Glomerular endothelial cell (primary cell): ENCODE data around the gene KRT25. TPM values are rescaled to one million over a fixed set of nuclear protein-coding genes. Genes with fewer than 3 reads are reported as not detected.
"Not testable (repeated sequence)": the region's sequence is repeated elsewhere in the genome, so short reads cannot be mapped to it uniquely, and the experiment has no call there.

ENCODE experiments used
- DNase-seq: peaks from one replicate; pipeline ENCODE4 v3.0.0-alpha.2; 2011; ENCODE audit warnings: low read depth, low spot score; ENCODE audit errors: extremely low read depth
- total RNA-seq: library from RNA; depleted of rRNA; stranded (reverse); fragments of >200 nt; gene quantifications from 2 replicates; pipeline ENCODE4 v1.2.3, GENCODE V29; 2015

KRT25 gene
- total RNA-seq, 1 donor from 2014 or later = not detected

DNA sequence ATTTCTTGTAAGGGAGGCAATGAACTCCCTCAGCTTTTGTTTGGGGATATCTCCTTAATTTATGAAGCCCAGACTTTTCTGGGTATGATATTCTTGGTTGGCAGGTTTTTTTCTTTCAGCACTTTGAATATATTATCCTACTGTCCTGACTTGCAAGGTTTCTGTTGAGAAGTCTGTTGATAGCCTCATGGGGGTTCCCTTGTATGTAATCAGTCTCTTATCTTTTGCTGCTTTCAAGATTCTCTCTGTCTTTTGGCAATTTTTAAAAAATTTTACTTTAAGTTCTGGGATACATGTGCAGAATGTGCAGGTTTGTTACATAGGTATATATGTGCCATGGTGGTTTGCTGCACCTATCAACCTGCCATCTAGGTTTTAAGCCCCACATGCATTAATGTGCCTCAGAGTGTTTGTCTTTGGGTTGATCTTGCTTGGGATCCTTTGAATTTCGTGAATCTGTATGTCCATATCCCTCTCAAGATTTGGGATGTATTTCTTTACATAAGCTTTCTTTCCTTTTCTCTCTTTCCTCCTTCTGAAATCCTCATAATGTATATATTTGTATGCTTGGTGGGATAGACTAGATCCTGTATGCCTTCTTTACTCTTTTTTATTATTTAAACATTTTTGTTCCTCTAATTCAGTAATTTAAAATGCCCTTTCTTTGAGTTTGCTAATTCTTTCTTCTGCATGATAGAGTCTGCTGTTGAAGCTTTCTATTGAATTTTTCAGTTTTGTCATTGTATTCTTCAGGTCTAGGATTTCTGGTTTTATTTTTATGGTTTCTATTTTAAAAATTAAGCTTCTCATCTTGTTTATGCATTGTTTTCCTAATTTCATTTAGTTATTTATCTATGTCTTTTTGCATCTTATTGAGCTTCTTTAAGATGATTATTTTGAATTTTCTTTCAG, 5.2 kb upstream of the KRT25 start:
- no peak for DNase-seq

DNA sequence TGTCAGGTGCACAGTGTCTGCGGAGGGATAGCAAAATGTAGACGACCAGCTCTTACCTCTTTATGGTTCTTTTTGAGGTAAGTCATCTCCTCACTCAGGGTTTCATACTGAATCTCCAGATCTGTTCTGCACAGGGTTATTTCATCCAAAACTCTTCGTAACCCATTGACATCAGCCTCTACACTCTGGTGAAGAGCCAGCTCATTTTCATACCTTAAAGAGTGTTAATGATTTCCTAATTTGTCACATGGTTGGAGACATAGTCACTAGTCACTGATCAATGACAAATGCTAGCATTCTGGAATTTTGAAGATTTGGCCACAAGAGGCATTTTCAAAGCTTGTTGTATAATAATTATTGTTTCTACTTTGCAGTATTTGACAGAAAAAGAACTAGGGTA, 1.3 kb downstream of the KRT25 start:
- no peak for DNase-seq

DNA sequence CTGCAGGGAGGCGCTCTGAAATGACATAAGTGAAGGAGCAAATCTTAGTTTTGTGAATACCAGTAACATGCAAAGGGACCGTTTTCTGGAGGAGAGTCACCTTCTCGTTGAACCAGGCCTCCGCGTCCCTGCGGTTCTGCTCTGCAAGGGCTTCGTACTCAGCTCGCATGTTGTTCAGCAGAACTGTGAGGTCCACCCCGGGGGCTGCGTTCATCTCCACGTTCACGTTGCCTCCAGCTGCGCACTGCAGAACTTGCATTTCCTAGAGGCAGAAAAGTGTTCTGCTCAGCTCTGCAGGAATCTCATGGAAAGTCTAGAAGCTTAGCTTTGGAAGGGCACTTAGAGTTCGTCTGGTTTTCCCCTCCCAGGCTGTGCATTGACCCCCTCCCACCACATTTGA, 4.1 kb downstream of the KRT25 start:
- DNase-seq = no peak

DNA sequence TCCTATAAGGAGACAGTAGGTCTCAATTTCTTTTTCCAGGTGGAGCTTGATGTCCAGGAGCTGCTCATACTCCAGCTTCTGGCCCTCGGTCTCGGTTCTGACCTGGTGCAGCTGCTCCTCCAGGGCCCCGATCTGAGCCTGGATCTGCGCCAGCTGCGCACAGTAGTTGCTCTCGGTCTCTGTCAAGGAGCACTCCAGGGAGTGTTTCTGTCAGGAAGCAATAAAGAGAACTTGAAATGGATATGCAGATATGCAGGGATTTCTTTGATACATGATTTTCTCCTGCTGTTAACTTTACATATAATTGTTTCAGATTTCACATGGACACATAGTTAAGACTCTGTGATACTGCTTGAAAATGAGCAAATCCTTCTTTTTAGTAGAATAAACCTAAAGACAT, 4.7 kb downstream of the KRT25 start:
- DNase-seq = no peak

DNA sequence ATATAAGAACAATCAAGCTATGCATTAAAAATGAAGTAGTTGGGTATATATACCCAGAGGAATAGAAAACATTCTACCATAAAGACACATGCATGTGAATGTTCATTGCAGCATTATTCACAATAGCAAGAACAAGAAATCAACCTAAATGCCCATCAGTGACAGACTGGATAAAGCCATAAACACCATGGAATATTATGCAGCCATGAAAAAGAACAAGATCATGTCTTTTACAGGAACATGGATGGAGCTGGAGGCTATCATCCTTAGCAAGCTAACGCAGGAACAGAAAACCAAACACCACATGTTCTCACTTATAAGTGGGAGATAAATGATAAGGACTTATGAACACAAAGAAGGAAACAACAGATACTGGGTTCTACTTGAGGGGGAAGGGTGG, 6.5 kb downstream of the KRT25 start:
- DNase-seq = not testable (repeated sequence)

DNA sequence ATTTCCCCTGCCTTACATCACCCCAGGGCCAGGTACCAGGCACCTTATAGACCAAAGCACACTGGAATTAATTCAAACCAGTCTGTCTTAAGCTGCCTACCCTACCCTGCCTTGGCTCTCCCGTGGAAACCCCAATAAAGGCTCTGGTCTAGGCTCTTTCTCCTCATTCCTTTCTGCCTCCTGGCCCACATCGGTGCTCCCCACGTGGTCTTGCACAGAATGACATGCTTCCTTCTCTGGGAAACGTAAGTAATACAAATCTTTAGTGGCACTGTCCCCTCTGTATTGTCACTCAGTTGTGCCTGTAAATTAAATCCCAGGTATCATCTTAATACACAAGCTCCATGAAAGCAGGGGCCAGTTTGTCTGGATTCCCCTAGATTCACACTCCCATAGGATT, 16.6 kb downstream of the KRT25 start:
- DNase-seq = no peak

DNA sequence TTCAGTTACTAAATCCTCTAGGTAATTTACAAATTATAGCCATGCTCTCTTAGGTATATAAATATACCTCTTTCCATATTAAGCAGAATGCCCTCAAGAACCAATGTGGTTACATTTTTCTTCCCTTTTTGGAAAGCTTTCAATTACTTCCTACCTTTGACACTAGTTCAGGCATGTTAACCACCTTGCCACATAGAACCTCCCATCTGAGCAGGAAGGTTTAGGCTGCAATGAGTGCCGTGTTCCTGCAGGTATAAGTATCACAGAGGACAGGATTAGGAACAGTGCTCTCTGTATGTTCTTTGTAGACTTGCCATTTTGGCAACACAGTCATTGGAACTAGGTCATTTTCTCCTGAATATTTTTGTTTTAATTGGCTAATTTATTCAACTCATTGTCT, 20.1 kb downstream of the KRT25 start:
- no peak for DNase-seq

DNA sequence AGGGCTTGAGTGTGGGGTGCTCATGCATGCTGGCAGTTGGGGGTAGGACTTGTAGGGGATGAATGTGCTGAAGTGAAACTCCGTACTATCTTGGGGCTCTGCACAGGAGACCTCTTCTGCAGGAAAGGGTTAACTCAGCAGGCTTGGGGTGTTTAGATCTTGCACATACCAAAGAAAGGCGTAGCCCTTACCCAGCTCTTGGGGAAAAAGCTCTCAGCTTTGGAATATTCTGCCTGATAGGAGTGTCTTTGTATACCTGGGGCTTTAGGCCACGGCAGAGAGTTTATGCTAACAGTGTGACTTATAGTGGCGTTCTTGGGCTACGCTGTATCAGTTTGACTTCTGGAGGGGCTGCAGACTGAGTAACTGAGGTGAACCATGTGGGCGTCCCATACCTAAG, 21.1 kb downstream of the KRT25 start:
- no peak for DNase-seq

DNA sequence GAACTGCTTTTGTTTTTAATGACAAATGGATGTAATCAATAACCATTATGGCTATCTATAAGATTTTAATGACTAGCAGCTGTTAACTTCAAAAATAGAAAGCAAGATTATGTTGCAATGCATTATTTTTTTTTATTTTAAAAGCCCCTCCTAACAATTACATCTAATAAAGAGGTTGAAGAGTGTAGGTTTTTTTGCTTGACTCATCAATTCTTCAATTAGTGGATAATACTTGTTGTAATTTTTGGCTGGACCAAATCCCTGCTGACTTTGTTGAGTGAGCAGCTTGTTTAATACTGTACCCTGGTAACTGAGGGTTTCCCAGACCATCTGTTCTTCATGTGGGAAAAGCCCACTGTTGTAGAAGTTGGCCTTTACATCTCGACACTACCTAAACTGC, 24.2 kb downstream of the KRT25 start:
- no peak for DNase-seq

DNA sequence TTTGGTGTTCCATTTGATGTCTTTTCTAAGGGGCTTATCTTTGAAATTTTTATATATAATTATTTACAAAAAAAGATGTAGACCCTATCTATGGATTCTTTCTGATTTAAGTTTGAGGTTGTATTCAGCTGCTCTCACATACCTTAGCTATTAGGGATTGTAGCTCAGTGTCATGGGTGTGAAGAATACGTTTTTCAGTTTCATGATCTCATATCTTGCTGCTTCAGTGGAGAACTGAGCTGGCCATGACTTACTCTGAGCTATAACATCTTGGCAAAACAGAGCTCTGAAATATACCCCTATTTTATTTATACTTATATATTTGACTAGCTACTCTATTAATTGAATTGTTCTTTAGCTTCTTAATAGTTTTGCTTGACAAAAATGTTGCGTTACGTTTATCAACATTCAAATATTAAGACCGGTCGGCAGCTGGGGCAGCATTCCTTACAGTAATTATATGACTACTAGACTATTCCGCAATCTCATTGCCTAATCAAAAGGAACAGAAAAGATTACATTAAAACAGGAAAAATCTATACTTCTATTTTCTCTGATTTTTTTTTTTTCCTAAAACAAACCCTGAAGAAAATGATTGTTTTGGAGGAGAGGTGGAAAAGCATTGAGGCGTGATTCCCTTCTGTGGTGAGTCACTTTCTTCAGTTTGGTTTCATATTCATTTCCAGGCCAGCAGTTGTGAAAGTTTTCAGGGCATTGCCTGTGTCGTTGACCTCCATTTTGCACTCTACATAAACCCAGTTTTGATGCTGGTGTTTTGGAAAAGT, 27.5 kb downstream of the KRT25 start:
- no peak for DNase-seq

DNA sequence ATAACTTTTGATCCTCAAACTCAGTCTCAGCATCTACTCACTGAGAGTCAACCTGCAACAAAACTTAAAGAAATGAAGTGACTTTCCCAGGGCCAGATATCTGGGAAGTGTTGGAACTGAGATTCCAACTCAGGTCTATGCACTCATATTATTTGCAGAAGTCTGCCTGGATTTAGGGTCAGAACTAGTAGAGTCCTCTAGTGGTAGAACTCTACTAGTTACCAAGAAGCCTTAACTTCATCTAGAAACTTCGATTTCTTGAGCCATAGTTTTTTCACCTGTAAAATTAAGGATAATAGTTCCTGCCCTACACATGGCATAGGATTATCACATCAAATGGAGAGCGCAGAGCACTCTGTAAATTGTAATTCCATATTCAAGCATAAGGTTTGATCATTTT, 28.2 kb downstream of the KRT25 start:
- DNase-seq = no peak

DNA sequence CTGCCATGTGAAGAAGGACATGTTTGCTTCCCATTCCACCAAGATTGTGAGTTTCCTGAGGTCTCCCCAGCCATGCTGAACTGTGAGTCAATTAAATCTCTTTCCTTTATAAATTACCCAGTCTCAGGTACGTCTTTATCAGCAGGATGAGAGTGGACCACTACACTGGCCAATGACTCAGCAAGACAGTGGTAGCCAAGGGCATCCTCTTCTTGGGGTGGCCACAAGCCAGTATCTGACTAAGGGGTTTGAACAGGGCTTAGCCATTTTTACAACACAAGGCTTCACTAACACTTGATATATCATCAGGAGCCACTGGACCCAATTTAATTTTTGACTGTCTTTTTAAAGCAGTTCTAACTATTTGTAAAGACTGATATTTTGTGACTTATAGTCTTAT, 30.5 kb downstream of the KRT25 start:
- no peak for DNase-seq

DNA sequence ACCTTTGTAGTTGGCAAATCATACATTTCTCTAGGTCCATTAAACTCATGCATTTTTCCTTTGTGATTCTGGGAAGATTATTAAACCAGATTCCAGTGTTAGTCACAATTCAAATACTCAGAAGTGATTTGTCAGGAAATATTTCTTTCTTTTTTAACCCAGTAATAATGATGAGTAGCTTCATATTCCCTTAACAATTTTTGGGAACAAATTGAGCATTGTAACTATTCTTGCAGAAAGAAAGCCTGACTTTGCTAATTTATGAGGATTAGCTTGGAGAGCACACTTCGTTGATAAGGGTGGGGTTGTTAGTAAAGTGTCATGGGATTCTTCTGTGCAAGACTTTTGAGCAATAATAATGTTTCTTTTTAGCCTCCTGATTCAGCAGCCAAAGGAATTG, 32.9 kb downstream of the KRT25 start:
- no peak for DNase-seq

DNA sequence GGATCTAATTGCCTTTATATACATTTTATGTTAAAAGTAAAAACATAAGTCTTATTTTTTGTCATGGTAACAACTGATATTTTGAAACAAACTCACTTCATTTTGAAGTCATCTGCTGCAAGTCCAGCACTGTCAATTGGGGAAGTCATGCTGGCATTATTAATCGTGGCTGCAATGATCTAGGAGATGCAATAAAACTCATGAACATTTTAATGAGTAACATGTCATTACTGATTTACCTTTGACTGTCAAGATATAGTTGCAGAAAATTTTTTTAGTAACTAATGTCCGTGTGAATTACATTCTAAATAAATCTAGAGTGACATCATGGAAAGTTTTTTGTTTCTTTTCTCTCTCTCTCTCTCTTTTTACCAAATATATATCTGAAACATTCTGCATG, 34.2 kb downstream of the KRT25 start:
- no peak for DNase-seq

DNA sequence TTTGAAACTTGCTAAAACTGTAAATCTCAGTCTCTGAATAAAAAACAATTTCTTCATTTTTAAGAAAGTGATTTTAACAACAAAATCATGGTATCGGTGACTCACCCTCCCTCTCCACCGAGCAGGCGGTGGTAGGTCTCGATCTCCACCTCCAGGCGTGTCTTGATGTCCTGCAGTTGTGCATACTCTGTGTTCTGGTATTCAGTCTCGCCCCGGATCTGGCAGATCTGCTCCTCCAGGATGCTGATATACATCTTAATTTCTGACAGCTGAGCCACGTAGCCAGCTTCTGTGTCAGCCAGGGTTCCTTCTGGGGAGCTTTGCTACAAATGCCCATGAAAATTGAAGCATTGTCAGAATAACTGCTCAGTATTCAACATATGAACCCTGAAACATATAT, 36.2 kb downstream of the KRT25 start:
- DNase-seq = no peak

DNA sequence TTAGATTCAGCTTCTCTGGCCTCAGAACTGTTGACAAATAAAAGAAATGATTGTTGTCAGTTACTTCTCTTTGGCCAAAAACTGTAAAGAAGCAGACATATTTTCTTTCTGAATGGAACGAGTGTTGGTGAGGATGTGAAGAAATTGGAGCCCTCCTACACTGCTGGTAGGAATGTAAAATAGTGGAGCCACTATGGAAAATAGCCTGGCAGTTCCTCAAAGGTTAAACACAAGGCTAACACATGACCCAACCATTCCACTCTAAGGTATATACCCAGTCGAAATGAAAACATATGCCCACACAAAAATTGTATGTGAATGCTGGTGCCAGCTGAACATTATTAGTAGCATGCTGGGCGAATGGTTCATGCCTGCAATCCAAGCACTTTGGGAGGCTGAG, 37.4 kb downstream of the KRT25 start:
- DNase-seq = no peak

DNA sequence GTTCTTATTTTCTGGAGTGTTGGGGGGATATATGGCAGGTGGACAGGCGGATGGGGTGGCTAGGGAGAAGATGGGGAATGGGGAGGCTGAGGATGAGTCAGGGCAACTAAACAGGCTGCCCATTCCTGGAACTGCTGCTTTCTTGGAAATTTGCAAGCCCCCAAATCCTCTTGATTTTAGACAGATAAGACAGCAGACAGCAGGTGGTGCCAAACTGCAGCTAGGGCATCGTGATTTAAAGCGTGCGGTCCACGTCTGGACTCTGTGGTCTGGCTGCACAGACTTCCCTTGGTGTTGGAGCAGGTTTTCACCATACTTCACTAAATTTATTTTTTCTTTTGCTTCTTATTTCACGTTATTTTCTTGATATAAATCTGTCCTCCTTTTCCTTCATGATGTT, 40.7 kb downstream of the KRT25 start:
- no peak for DNase-seq

DNA sequence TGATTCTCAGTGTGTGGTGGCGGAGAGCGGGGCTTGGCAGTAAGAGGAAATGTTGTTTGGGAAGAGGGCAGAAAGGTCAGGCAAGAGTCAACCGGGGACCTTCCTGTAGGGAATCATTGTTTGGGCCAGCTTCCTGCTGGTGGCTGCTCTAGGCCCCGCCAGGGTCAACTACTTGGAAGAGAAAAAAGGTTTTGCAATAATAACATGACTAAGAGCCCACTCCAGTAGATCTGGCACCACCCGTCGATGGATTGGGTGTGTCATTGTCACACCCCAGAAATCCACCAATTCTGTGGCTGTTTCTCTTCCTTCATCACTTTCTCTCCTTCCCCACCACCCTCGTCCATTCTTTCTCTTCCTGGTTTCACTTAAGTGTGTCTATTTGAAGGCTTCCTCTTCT, 47.4 kb downstream of the KRT25 start:
- DNase-seq = peak; percentile 5

DNA sequence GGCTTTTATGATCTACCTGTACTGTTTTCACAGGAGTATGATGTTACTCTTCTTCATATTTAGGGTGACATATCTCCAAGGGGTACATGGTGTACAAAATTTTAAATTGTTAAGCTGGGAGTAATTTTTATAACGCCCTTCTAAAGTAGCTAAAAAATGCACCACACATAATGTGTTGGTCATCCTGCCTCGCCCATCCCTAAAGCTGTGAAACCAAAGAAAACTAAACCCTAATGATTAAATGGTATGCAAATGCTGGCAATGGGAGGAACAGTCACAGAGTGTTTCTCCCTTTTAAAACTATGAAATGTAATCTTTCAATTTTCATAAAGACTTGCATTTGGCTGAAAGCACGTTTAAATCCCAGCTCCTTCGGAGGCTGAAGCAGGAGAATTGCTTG, 49.5 kb downstream of the KRT25 start:
- no peak for DNase-seq

DNA sequence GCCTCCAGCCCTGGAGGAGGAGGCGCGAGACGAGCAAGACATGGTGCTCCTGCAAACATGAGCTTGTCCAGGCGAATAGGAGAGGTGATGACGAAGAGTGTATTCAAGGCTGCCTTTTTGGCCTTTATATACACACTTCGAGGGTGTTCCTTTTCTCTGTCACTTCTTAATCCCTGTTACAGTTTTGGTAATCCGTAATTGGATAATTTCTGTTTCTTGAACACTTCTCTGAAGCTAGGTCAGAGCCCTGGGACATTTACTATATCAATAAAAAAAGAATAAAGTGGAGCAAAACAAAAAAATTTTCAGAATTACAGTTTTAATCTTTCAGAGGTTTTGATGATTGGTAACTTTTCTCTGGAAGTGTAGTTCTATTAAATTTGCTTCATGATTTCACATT, 51.5 kb downstream of the KRT25 start, which contains the start of gene KRT24:
TSS of gene KRT24 (minus strand) at position 101 of the 400 bp plus-strand sequence. CDS start at position 42, 59 bp downstream.
- no peak for DNase-seq

DNA sequence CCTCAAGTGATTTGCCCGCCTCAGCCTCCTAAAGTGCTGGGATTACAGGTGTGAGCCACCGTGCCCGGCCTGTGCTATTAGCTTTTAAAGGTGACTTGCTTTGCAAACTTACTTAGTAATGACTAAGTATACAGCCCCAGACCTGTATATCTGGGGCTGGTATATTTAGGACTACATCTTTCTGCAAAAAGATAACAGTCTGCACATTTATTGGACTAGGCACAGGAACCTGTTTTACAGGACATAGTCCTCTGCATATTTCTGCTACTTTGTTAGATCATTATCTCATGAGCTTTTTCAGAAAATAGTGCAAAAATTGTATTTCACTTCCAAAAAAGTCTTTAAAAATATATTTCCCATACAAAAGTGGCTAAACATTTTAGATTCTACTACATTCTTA, 52.9 kb downstream of the KRT25 start:
- DNase-seq = no peak

DNA sequence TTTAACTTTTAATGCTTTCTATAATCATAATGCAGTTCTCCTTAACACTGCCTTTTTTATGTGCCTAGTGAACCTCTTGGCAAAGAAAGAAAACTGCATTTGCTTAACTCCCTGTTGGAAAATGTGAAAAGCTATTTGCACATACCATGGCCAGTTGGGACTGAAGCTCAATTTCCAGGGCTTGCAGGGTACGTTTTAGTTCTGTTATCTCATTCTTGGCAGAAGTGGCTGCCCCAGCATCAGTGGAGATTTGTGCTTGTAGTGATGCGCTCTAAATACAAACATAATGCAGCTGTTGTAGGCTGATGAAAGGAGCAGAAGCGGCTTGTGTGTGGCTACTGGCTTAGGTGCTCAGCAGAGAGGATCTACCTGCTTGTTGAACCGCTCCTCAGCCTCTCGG, 55.3 kb downstream of the KRT25 start:
- no peak for DNase-seq
